SK-N-SH treated with all-trans-retinoic acid at 6 μM for 48 hours (cell line): ENCODE results near the gene MYH8.

ENCODE experiments used
- ARNTL ChIP-seq: fragments of 450-650 bp; formaldehyde crosslinking; IDR thresholded peaks from 2 replicates; pipeline ENCODE4 v1.5.0; 2020; ENCODE audit warnings: low read depth, mild to moderate bottlenecking, moderate library complexity, borderline replicate concordance
- ISL1 ChIP-seq: fragments of 250-450 bp; sonication (Bioruptor Pico); IDR thresholded peaks from 2 replicates; pipeline ENCODE4 v2.1.2; 2022; ENCODE audit warnings: mild to moderate bottlenecking, moderate library complexity
- PATZ1 ChIP-seq: fragments of 250-450 bp; sonication (Bioruptor Pico); IDR thresholded peaks from 2 replicates; pipeline ENCODE4 v1.8.0; 2020; ENCODE audit warnings: mild to moderate bottlenecking, moderate library complexity, borderline replicate concordance
- POU6F1 ChIP-seq: fragments of 250-450 bp; sonication (Bioruptor Pico); IDR thresholded peaks from 2 replicates; pipeline ENCODE4 v1.8.0; 2021; ENCODE audit warnings: low read depth, mild to moderate bottlenecking, moderate library complexity, borderline replicate concordance
- PPARA ChIP-seq: fragments of 250-450 bp; sonication (Bioruptor Pico); IDR thresholded peaks from 2 replicates; pipeline ENCODE4 v1.5.0; 2020; ENCODE audit warnings: mild to moderate bottlenecking, borderline replicate concordance
- RARB ChIP-seq: fragments of 250-450 bp; sonication (Bioruptor Pico); IDR thresholded peaks from 2 replicates; pipeline ENCODE4 v1.8.0; 2021; ENCODE audit warnings: mild to moderate bottlenecking, moderate library complexity
- TOX ChIP-seq: fragments of 250-450 bp; sonication (Bioruptor Pico); IDR thresholded peaks from 2 replicates; pipeline ENCODE4 v1.8.0; 2021; ENCODE audit warnings: mild to moderate bottlenecking, moderate library complexity, borderline replicate concordance
- TSHZ2 ChIP-seq: fragments of 250-450 bp; sonication (Bioruptor Pico); IDR thresholded peaks from 2 replicates; pipeline ENCODE4 v1.5.0; 2020; ENCODE audit warnings: mild to moderate bottlenecking, moderate library complexity
- ZFP3 ChIP-seq: fragments of 250-450 bp; sonication (Bioruptor Pico); IDR thresholded peaks from 2 replicates; pipeline ENCODE4 v1.5.0; 2020; ENCODE audit warnings: mild to moderate bottlenecking, moderate library complexity

GRCh38 chr17:10344816-10345215 is 76.9 kb downstream of the MYH8 start:
- no peak for TF ChIP-seq PPARA (CRISPR knock-in tag)
- TF ChIP-seq ARNTL (CRISPR knock-in tag) = no peak
- TF ChIP-seq PATZ1 (CRISPR knock-in tag) = no peak
- TF ChIP-seq ZFP3 (CRISPR knock-in tag) = no peak
- TF ChIP-seq TOX = no peak
- TF ChIP-seq POU6F1 (CRISPR knock-in tag) = no peak
- no peak for TF ChIP-seq ISL1 (CRISPR knock-in tag)
- no peak for TF ChIP-seq TSHZ2 (CRISPR knock-in tag)
- TF ChIP-seq RARB (CRISPR knock-in tag) = no peak
